HFF-Myc (cell line): ENCODE data around the gene TXNDC17.
"Not testable (repeated sequence)": the region's sequence is repeated elsewhere in the genome, so short reads cannot be mapped to it uniquely, and the experiment has no call there.

ENCODE experiments used
- DNase-seq: peaks from one replicate; pipeline ENCODE4 v3.0.0-alpha.2; 2011; ENCODE audit warnings: low read depth; ENCODE audit errors: extremely low read depth
- H3K4me3 ChIP-seq: replicated peaks from 2 replicates; pipeline ENCODE4 v1.5.1; 2011; ENCODE audit warnings: low read depth, mild to moderate bottlenecking, control low read depth, low read length
- TF ChIP-seq, protein P1 (sequence below): IDR thresholded peaks from 2 replicates; pipeline ENCODE4 v1.5.1; 2012; ENCODE audit warnings: mild to moderate bottlenecking, low read depth, low read length, control low read depth; ENCODE audit errors: missing control alignments

The TXNDC17 gene

DNA sequence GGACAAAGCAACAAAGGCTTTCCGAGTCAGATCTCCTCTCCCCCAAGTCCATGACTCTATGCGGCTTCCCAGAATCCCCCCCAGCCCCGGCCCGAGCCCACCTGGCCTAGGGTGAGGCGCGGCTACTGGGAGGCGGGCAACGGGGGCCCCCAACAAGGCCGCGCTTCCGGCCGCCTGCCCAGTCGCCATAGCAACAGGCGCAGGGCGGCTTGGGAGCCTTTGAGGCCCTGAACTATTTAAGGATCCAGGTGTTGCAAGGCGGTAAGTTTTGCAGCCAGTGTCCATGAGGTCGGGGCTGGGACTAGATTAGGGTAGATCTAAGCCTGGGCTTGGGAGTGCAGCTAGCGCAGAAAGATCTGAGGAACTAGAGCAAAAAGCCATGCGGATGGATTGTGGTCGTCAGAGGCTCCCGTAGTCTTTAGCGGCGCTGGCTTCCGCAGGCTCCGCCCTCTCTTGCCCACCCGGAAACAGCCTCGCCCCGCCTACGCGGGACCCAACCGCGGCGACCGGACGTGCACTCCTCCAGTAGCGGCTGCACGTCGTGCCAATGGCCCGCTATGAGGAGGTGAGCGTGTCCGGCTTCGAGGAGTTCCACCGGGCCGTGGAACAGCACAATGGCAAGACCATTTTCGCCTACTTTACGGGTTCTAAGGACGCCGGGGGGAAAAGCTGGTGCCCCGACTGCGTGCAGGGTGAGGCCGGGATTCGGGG, at the start of gene TXNDC17, which contains the start of gene KIAA0753:
Gene TXNDC17, plus strand, starts transcription at position 525 of the 711 bp plus-strand sequence. Its CDS starts 23 bp downstream, at position 548.
Gene KIAA0753, minus strand, starts transcription at position 176 of the 711 bp plus-strand sequence. CDS start 5,608 bp downstream, outside the sequence.
- DNase-seq, result peak; percentile 72
- TF ChIP-seq, protein P1, sequence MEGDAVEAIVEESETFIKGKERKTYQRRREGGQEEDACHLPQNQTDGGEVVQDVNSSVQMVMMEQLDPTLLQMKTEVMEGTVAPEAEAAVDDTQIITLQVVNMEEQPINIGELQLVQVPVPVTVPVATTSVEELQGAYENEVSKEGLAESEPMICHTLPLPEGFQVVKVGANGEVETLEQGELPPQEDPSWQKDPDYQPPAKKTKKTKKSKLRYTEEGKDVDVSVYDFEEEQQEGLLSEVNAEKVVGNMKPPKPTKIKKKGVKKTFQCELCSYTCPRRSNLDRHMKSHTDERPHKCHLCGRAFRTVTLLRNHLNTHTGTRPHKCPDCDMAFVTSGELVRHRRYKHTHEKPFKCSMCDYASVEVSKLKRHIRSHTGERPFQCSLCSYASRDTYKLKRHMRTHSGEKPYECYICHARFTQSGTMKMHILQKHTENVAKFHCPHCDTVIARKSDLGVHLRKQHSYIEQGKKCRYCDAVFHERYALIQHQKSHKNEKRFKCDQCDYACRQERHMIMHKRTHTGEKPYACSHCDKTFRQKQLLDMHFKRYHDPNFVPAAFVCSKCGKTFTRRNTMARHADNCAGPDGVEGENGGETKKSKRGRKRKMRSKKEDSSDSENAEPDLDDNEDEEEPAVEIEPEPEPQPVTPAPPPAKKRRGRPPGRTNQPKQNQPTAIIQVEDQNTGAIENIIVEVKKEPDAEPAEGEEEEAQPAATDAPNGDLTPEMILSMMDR, result no peak

DNA sequence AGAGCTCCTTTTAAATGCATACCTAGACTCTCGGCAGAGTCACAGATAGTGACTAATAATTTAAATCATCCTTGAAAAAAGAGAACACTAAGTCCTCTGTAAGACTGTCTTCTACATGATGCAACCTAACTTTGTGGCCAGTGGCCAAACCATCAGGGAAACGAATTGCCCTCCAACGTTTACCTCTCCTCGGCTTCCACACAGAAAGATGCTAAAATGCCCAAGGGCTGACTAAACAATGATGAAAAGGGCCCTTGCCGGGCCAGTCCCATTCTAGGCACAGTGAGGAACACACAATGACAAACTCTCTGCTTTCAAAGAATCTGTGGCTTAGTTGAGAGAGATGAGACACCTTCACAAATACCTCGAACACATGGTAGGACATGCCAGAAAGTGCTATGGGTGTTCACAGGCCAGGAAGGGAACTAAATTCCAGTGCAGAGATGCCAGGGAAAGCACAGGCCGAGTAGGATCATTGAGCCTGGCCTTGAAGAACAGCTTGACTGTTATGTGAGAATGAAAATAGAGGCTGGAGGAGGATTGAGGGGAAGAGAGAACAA, 49.2 kb upstream of the TXNDC17 start:
- TF ChIP-seq, protein P1, result no peak
- no peak overlapping the region for H3K4me3 ChIP-seq
- DNase-seq, result no peak

More for the DNA sequence above, at the start of gene TXNDC17, which contains the start of gene KIAA0753:
- peak within 1 kb of the TSS; percentile 87 for H3K4me3 ChIP-seq

DNA sequence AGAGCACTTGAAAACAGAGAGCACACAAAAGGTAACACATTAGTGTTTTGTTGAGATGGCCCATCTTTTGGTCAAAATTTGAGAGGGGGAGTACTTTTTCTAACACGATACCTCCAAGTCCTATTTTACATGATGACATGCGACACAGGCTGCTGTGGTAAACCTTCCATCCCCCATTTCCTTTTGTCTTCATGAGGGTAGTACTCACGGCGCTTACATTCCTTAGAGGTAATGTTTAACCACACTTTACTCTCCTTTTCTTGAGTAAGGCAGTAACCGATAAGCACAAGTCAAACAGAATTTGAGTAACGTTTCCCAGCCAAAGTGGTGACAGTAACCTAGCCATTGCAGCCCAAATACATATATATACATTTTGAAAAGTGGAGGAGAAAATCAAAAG, 48.7 kb upstream of the TXNDC17 start:
- TF ChIP-seq, protein P1, result no peak
- H3K4me3 ChIP-seq, result no peak overlapping the region
- no peak for DNase-seq

DNA sequence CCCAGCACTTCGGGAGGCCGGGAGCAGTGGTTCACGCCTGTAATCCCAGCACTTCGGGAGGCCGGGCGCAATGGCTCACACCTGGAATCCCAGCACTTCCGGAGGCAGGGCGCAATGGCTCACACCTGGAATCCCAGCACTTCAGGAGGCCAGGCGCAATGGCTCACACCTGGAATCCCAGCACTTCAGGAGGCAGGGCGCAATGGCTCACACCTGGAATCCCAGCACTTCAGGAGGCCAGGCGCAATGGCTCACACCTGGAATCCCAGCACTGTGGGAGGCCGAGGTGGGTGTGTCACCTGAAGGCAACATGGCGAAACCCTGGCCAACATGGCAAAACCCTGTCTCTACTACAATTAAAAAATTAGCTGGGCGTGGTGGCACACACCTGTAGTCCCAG, 47.5 kb upstream of the TXNDC17 start:
- H3K4me3 ChIP-seq, DNase-seq: not testable (repeated sequence)

DNA sequence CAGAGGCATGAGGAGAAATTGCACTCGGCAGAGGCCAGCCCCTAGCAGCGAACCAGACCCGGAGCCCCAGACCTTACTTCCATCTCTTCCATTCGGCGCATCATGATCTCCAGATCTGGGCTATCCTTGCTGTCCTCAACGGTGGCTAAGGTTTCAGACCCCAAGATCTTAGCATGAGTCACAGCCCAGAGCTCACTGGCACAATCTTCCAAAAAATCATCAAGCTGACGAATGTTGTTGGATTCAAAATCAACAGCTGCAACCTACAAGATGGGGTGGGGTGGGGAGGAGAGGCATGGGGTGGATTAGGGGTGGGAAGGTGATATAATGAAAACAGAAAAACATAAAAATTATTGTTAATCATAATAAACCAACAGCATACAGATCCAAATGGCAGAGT, 44.8 kb upstream of the TXNDC17 start:
- DNase-seq, result no peak
- H3K4me3 ChIP-seq, result no peak overlapping the region
- TF ChIP-seq, protein P1, result no peak

DNA sequence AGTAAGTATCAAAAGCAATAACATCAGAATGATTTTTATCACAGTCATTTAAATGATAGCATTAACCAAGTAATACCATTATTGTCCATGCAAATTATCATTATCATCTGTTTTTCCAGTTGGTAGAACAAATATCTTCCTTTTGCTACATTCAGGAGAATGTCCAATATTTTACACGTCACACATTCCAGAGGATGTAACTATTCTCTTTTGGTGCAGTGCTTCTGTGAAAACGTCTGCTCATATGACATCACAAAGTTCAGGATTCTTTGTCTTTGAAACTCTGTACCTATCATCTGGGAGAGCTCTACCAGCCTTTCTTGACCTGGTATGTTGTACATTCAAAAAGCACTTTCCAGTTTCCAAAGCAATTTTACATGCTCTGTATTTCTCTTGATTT, 44.3 kb upstream of the TXNDC17 start:
- TF ChIP-seq, protein P1, result no peak
- DNase-seq, result no peak
- no peak overlapping the region for H3K4me3 ChIP-seq

DNA sequence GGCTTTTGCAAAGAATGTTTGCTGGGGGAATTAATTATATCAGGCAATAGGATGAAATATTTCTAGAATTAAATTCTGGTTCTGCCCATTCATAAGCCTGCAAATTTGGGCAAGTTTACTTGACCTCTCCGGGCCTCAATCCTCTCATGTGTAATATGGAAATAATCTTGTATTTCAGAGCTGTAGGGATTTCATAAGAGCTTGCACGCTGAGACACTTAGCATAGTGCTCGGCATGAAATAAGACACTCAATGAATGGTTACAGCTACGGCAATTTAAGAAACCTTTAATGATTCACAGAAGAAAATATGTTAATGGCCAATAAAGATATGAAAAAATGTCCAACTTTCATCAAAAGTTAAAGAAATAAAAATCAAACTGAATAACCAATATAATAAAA, 43.9 kb upstream of the TXNDC17 start:
- DNase-seq, result no peak
- no peak overlapping the region for H3K4me3 ChIP-seq
- TF ChIP-seq, protein P1, result no peak
